ENCODE results near the gene PIM3. TPM values are rescaled to one million over a fixed set of nuclear protein-coding genes. Genes with fewer than 3 reads are reported as not detected.

Gene PIM3
- total RNA-seq, 1 donor: 19.9 TPM

GRCh38 chr22:49962012-49962750, 1.6 kb downstream of the PIM3 start:
- peak overlapping the region; percentile 78 for H3K4me3 ChIP-seq (ENCODE audit: insufficient read depth, low read length)
- H3K79me2 ChIP-seq (ENCODE audit: insufficient read depth, low read length): peaks cover 37% of the 10 kb centered on the region
- H4K20me1 ChIP-seq (ENCODE audit: insufficient read depth, low read length): peaks cover 13% of the 10 kb centered on the region
- H3K4me2 ChIP-seq (ENCODE audit: insufficient read depth, low read length): peak overlapping the region; percentile 86
- TF ChIP-seq CTCF (IDR thresholded peaks at IDR 0.05; ENCODE audit: extremely low read depth, low read depth, low read length): no peak
- H2AFZ ChIP-seq (ENCODE audit: low read length): peak overlapping the region; percentile 72
- H3K27me3 ChIP-seq (ENCODE audit: insufficient read depth, low read length): no peaks in the 10 kb centered on the region
- DNase-seq (ENCODE audit: insufficient read length, low spot score, missing footprints): peak; percentile 100
- peaks cover 14% of the 10 kb centered on the region for H3K36me3 ChIP-seq (ENCODE audit: insufficient read depth, low read length)
- no peaks in the 10 kb centered on the region for H3K9me3 ChIP-seq (ENCODE audit: low read depth, low read length)
- peak overlapping the region; percentile 83 for H3K27ac ChIP-seq (ENCODE audit: low read depth, low read length)
- peaks cover 26% of the 10 kb centered on the region for H3K4me1 ChIP-seq (ENCODE audit: insufficient read depth, low read length)

- H3K4me1 ChIP-seq (ENCODE audit: insufficient read depth, low read length): peaks cover 30% of the 10 kb centered on the region
- peak; percentile 86 for DNase-seq (ENCODE audit: insufficient read length, low spot score, missing footprints)
These were observed 2.4 kb downstream of the PIM3 start for GRCh38 chr22:49962751-49963646.

GRCh38 chr22:49963647-49964026, 3.1 kb downstream of the PIM3 start:
- no peaks in the 10 kb centered on the region for H3K27me3 ChIP-seq (ENCODE audit: insufficient read depth, low read length)
- H3K79me2 ChIP-seq (ENCODE audit: insufficient read depth, low read length): peaks cover 37% of the 10 kb centered on the region
- peaks cover 30% of the 10 kb centered on the region for H3K4me1 ChIP-seq (ENCODE audit: insufficient read depth, low read length)
- peaks cover 14% of the 10 kb centered on the region for H3K36me3 ChIP-seq (ENCODE audit: insufficient read depth, low read length)
- H2AFZ ChIP-seq (ENCODE audit: low read length): no peak overlapping the region
- H3K27ac ChIP-seq (ENCODE audit: low read depth, low read length): peak overlapping the region; percentile 83
- no peak overlapping the region for H3K4me3 ChIP-seq (ENCODE audit: insufficient read depth, low read length)
- no peaks in the 10 kb centered on the region for H3K9me3 ChIP-seq (ENCODE audit: low read depth, low read length)
- peaks cover 13% of the 10 kb centered on the region for H4K20me1 ChIP-seq (ENCODE audit: insufficient read depth, low read length)
- H3K4me2 ChIP-seq (ENCODE audit: insufficient read depth, low read length): peak overlapping the region; percentile 39
- peak; percentile 74 for DNase-seq (ENCODE audit: insufficient read length, low spot score, missing footprints)
- TF ChIP-seq CTCF (IDR thresholded peaks at IDR 0.05; ENCODE audit: extremely low read depth, low read depth, low read length): no peak

More at GRCh38 chr22:49962751-49963646, 2.4 kb downstream of the PIM3 start:
- Histone ChIP-seq H3K9me3 (ENCODE audit: low read depth, low read length) (no peaks in the 10 kb centered on the region), H4K20me1 (ENCODE audit: insufficient read depth, low read length) (peaks cover 13% of the 10 kb centered on the region), H2AFZ (ENCODE audit: low read length) (peak overlapping the region; percentile 72), H3K4me2 (ENCODE audit: insufficient read depth, low read length) (peak overlapping the region; percentile 86), H3K4me3 (ENCODE audit: insufficient read depth, low read length) (peak overlapping the region; percentile 78), H3K79me2 (ENCODE audit: insufficient read depth, low read length) (peaks cover 37% of the 10 kb centered on the region), H3K36me3 (ENCODE audit: insufficient read depth, low read length) (peaks cover 14% of the 10 kb centered on the region), H3K27me3 (ENCODE audit: insufficient read depth, low read length) (no peaks in the 10 kb centered on the region), H3K27ac (ENCODE audit: low read depth, low read length) (peak overlapping the region; percentile 83)
- no peak for TF ChIP-seq CTCF (IDR thresholded peaks at IDR 0.05; ENCODE audit: extremely low read depth, low read depth, low read length)

Data from osteoblast (primary cell).